Right lobe of liver (tissue), 6 donors: ENCODE results near the gene CASZ1. TPM values are rescaled to one million over a fixed set of nuclear protein-coding genes. Genes with fewer than 3 reads are reported as not detected.
A peak's percentile ranks its signal among the peaks of the same experiment; 100 is the strongest.

Source experiments
- ATAC-seq, 4 donors: fragments of 200-7000 bp; cut with Tn5 transposase; one replicate each; pipeline ENCODE4 v1.9.1; 2020; ENCODE audit warnings: mild to moderate bottlenecking in 4 of 4, moderate library complexity in 4 of 4
- DNase-seq, 3 donors: peaks; one replicate each; pipeline ENCODE4 v3.0.0-alpha.2; 2020
- H3K27ac ChIP-seq, 3 donors: fragments of 200-600 bp; one replicate each; pipeline ENCODE4 v1.8.0; 2022
- H3K27me3 ChIP-seq, 2 donors: fragments of 200-600 bp; one replicate each; pipeline ENCODE4 v1.8.0; 2022
- H3K36me3 ChIP-seq, 4 donors: fragments of 200-600 bp; sonication (generic) in 1 of 4; one replicate each; pipeline versions ENCODE4 v1.5.1 to v1.8.0; 2017 to 2022; ENCODE audit warnings: control low read depth in 1 of 4
- H3K4me1 ChIP-seq, 4 donors: fragments of 200-600 bp; sonication (generic) in 1 of 4; one replicate each; pipeline versions ENCODE4 v1.5.1 to v1.8.0; 2017 to 2022; ENCODE audit warnings: control low read depth in 1 of 4
- H3K4me3 ChIP-seq, 3 donors: fragments of 200-600 bp; one replicate each; pipeline ENCODE4 v1.8.0; 2022
- H3K9me3 ChIP-seq, 4 donors: fragments of 200-600 bp; sonication (generic) in 1 of 4; one replicate each; pipeline versions ENCODE4 v1.5.1 to v1.8.0; 2017 to 2022; ENCODE audit warnings: control low read depth in 1 of 4
- POLR2A ChIP-seq: fragments of 450-650 bp; IDR thresholded peaks from one replicate; pipeline ENCODE4 v1.6.1; 2017; ENCODE audit warnings: antibody characterized with exemption, mild to moderate bottlenecking
- WGBS: methylation state at CpG from one replicate; pipeline ENCODE4 v1.1.6; 2018; ENCODE audit warnings: low coverage, low lambda C conversion rate; ENCODE audit not compliant: insufficient coverage; ENCODE audit errors: missing lambda C conversion rate; 5-methylcytosine and 5-hydroxymethylcytosine counted together
- intact Hi-C, 2 donors: fragments of 100-400 bp; cut with DNase I; formaldehyde crosslinking; loops; one replicate each; pipeline versions ENCODE4 v1.11.2 to v1.14.1; 2022
- total RNA-seq, 6 experiments: library from RNA; depleted of rRNA in 2 of 6; stranded (reverse); fragments of >200 nt in 2 of 6; fragmentation: NEBNext Ultra II Directional in 3 of 6; extraction: Animal tissue kit (Norgen Biotek cat#: 25700) in 3 of 6; gene quantifications; one replicate each; pipeline versions ENCODE4 v1.1.0 to v1.2.4, GENCODE V29; 2016 to 2023
- TF ChIP-seq, protein P1 (sequence below), 4 donors: fragments of 200-600 bp in 3 of 4; fragments of 450-650 bp in 1 of 4; IDR thresholded peaks; one replicate each; pipeline versions ENCODE4 v1.5.1 to v1.8.0; 2016 to 2022; ENCODE audit warnings: antibody characterized with exemption in 4 of 4, mild to moderate bottlenecking in 2 of 4
- donor health status: DM: no; HTN: yes; CAD: no.
- donor health status: DM: no; HTN: no; CAD: no.
- donor health status: DM: no; HTN: no; CAD: no.
- donor health status: DM: no; HTN: yes; CAD: no.
- donor health status: DM: no; HTN: yes; CAD: no.

The CASZ1 gene
- total RNA-seq, 6 experiments from 2014 or later, result 3.1 to 10.1 (median 5.3) TPM

DNA sequence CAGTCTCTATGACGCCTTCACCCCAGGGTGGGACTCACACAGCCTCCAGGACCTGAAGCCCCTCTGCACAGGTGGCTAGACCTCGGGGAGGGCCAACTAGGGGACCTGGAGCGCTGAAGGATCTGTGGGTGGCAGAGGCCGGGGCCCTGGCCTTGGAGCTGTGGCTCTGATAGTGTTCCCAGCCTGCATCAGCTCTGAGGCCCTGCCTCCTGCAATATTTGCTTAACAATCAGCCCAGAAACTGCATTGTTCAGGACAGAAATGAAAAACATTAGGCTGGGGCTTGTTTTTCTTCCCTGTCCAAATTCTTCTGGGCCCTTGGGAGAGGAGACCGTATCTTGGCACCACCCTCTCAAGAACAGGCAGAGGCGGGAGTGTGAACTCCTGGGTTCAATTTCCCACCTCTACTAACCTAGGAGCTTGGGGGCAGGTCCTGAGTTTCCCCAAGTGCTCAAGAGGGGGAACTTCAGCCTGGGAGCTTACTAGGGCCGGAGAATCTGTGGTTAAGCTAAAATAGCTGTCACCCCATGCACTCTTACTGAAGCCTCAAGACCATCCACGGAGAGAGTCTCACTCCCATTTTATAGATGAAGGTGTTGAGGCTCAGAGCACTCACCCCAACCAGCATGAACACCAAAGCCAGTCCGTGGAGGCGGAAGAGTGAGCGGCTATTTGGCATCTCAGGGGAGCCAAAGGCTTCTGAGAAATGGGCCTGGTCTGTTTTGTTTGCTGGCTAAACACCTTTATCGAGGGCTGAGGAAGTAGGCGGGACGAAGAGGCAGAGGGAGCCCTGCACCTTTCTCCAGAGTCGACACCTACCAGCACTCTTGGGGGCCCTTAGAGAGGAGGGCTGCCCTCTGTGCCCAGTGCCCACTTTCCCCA is 18.8 kb upstream of the CASZ1 start:
- DNase-seq, result no peak
- 72% methylated on average over 6 of the region's 15 CpGs for WGBS
- TF ChIP-seq, protein P1, sequence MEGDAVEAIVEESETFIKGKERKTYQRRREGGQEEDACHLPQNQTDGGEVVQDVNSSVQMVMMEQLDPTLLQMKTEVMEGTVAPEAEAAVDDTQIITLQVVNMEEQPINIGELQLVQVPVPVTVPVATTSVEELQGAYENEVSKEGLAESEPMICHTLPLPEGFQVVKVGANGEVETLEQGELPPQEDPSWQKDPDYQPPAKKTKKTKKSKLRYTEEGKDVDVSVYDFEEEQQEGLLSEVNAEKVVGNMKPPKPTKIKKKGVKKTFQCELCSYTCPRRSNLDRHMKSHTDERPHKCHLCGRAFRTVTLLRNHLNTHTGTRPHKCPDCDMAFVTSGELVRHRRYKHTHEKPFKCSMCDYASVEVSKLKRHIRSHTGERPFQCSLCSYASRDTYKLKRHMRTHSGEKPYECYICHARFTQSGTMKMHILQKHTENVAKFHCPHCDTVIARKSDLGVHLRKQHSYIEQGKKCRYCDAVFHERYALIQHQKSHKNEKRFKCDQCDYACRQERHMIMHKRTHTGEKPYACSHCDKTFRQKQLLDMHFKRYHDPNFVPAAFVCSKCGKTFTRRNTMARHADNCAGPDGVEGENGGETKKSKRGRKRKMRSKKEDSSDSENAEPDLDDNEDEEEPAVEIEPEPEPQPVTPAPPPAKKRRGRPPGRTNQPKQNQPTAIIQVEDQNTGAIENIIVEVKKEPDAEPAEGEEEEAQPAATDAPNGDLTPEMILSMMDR (IDR thresholded peaks at IDR 0.05), result no peak
- no peak for TF ChIP-seq POLR2A
- no peak for ATAC-seq
- Histone ChIP-seq H3K27me3 (no peaks in the 10 kb centered on the region), H3K4me3 (no peak overlapping the region), H3K4me1 (no peaks in the 10 kb centered on the region), H3K27ac (no peak overlapping the region), H3K36me3 (no peaks in the 10 kb centered on the region), H3K9me3 (no peaks in the 10 kb centered on the region)
- intact Hi-C loops, result no loop called here

DNA sequence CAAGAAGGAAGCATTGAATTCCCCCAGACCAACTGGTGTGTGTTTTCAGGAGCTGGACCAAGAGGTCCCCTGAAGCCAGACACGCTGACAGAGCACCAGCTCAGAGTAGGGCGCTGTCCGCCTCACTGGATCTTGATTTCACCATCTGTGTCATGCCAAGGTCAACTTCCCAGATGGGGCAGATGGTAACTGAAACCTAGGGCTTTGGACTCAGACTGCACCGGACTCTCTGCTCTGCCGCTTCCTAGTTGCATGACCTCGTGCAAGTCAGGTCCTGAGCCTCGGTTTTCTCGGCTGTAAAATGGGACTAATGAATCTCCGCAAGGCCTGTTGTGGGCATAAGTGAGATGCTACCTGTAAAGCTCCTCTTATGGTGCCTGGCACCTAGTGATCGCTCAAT is 17.9 kb upstream of the CASZ1 start:
- H3K9me3 ChIP-seq, result no peaks in the 10 kb centered on the region
- H3K27me3 ChIP-seq, result no peaks in the 10 kb centered on the region
- intact Hi-C loops, result no loop called here
- H3K36me3 ChIP-seq, result no peaks in the 10 kb centered on the region
- peak in 1 of 3 donors; percentile 25 for DNase-seq
- H3K27ac ChIP-seq, result no peak overlapping the region
- ATAC-seq, result no peak
- H3K4me1 ChIP-seq, result no peaks in the 10 kb centered on the region
- WGBS, result 100% methylated on average over 1 of the region's 10 CpGs
- no peak overlapping the region for H3K4me3 ChIP-seq
- TF ChIP-seq POLR2A, result no peak
- TF ChIP-seq, protein P1 (IDR thresholded peaks at IDR 0.05), result no peak

DNA sequence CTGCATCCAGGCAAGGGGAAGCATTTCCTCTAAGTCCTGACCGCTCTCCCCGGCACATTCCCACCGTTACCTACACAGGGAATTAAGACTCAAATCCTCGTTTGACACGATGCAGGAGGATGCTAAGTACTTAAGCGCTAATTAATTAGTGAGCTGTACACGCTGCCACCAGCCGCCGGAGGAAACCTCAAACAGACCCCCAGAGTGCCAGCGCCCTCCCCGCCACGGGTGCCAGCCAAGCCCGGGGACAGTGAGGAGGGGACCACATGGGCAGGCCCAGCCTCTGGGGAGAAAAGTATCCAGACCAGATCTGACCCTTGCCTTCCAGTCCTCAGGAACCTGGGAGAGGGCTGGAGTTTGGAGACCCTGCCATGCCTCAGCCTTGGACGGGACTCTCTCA is 17.4 kb upstream of the CASZ1 start:
- no peak for ATAC-seq
- Histone ChIP-seq H3K4me3 (no peak overlapping the region), H3K27ac (no peak overlapping the region), H3K9me3 (no peaks in the 10 kb centered on the region), H3K4me1 (no peaks in the 10 kb centered on the region), H3K27me3 (no peaks in the 10 kb centered on the region), H3K36me3 (no peaks in the 10 kb centered on the region)
- no peak for TF ChIP-seq POLR2A
- TF ChIP-seq, protein P1 (IDR thresholded peaks at IDR 0.05), result no peak
- intact Hi-C loops, result no loop called here
- 60% methylated on average over 1 of the region's 14 CpGs for WGBS
- DNase-seq, result peak in 1 of 3 donors; percentile 24

DNA sequence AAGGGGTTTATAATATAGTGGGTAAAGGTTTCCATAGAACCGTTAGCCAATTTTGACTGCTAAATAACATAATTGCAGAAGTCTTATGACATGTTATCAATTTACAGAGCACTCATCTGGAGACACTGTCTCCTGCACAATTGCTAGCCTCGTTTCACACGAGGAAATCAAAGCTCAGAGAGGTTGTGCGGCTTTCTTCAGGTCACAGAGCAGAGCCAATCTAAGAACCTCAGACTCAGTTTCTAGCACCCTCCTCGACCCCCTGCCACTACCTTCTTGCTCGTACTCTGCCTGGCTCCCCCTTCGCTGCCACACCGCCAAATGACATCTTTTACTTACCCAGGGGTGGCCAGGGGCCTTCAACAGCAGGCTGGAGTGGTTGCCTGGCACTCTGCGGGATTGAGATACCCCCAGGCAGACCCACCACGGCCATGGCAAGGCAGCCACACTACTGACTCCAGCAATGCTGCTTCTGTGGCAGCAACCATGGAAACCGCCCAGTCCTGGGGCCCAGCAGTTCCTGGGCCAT is 16.0 kb upstream of the CASZ1 start:
- Histone ChIP-seq H3K27ac (no peak overlapping the region), H3K36me3 (no peaks in the 10 kb centered on the region), H3K4me3 (no peak overlapping the region), H3K27me3 (no peaks in the 10 kb centered on the region), H3K4me1 (no peaks in the 10 kb centered on the region), H3K9me3 (no peaks in the 10 kb centered on the region)
- TF ChIP-seq, protein P1 (IDR thresholded peaks at IDR 0.05), result no peak
- no peak for TF ChIP-seq POLR2A
- DNase-seq (peak in 1 of 3 donors; percentile 18), ATAC-seq (no peak)
- WGBS, result 81% methylated on average over 8 of the region's 11 CpGs
- intact Hi-C loops, result no loop called here
